ENCODE data around the gene GALNT11. TPM values are rescaled to one million over a fixed set of nuclear protein-coding genes. Genes with fewer than 3 reads are reported as not detected.

The GALNT11 gene
- polyA plus RNA-seq, 10 donors = 26.9 to 43.7 (median 32.5) TPM

DNA sequence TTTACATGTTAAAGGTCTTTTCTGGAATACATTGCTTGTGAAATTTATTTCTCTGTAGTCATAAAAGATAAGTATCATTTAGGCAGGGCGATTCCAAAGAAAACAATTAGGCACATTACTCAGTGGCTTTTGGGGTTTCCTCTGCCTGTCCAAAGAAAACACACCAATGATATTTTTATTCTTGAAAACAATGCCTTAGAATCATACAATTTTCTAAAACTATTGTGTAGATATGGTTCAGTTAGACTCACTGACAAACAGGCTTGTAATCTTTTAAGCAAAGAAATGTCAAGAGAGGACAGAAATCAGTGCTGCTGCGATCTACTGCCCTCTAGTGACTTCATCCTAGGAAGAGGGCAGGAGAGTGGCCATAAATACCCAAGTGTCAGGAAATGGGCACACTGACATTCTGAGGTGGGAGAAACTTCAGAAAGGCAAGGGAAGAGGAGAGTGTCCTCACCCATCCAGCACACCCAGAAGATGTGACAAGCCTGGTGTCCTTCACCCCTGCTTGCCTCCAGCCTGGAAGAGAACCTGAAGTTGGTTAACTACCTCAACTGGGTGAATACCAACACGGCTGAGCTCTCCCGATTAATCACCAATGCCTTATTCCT, 120.5 kb downstream of the GALNT11 start:
- peak in 2 of 3 donors; percentile 19 to 26 for DNase-seq

DNA sequence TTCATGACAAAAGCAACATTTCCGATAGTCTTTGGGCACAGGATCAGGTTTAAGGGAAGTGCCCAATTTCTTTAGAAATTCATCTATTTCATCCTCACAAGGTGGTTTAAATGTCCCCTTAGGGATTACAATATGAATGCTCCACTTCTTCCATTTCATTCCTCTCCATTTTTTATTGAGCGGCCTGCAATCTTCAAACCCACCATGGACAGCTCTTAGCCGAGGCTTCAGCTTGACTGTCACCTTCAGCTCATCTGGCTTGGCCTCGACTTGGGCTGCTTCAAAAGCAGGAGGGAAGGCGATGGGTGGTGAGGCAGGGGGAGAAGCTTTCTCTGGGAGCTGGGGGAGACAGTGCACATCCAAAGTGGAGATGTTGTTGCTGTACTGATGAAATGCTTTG, 123.2 kb downstream of the GALNT11 start:
- no peak for DNase-seq

DNA sequence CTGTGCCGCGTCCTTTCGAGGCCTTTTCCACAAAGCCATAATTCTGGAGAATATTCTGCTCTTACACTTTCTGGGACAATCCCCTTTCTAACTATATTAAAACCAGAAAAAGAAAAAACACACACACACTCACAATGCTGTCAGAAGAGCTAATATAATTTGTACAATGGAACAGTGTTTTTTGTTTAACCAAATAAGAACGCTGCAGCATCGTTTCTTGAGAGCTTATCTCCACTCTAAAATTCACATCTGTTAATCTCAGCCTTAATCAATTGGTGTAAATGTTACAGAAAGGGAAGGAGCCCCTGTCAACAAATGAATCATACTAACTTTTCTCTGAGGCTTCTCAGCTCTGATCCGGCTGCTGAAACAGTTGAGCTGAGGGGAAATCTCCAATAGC, 123.9 kb downstream of the GALNT11 start:
- DNase-seq = no peak

DNA sequence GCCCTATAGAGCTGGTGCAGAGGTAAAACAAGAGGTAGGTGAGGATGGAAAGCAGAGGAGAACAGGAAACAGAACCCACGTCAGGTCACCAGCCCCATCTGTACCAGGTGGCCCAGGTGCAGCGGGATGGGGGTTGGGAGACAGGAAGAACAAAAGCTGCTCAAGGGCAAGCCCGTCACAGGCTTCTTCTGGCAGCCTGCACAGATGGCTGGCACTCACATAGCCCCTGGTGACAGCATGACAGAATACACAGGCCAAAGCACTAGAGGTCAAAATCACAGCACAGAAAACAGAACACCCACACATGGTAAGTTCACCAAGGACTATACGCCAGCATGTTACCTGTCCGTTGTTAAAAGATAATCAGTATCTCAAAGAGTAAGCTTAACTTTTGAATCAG, 126.8 kb downstream of the GALNT11 start:
- no peak for DNase-seq

DNA sequence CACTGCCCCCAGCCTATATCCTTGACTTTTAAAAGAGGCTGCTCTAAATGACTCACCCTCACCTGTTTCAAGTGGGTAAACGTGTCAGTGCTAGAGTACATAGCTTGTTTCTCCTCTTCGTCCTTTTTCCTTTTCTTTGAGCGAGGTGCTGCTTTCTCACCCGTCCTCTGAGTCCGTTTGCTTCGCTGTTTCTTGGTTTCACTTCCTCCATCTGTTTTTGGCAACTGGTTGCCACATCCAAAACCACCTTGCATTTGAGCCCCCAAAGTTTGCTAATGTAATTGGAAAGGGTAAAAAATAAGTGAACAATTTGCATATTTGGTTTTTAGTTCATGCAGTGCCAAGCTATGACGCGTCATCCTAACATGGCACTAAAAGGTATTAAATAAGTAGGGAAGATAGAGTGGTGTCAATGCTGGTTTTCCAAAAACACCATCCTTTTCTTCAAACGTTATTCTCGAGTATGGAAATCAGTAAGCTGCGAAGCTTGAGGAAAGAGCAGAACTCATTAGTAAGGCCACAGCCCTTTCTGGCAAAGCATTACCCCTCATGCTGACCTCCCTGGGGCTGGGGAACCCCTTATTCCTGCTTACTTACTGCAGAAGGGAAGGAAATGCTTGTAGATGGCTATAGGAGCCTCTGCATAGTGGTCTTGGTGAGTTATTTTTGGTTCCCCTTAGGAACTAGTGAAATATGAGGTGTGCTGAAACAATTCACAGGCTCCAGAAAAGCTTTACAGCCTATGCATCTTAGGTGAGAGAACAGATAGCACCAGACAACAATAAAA, 133.5 kb downstream of the GALNT11 start:
- peak in 1 of 3 donors; percentile 17 for DNase-seq

DNA sequence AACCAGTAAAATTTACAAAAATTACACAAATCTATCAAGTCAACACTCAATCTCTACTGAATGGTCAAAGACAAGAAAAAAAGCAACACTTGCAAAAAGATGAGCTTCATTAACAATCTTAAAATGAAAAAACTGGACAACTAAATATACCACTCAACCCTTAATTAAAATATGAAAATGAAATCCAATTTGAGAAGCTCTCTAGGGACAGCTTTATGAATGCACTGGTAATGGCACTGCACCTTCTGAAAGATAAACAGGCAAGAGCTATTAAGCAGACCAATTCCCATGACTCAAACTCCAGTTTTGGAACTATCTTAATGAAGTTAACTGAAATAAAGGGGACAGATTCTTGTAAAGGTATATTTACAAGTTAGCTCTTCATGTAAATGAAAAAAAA, 135.7 kb downstream of the GALNT11 start:
- DNase-seq = no peak

DNA sequence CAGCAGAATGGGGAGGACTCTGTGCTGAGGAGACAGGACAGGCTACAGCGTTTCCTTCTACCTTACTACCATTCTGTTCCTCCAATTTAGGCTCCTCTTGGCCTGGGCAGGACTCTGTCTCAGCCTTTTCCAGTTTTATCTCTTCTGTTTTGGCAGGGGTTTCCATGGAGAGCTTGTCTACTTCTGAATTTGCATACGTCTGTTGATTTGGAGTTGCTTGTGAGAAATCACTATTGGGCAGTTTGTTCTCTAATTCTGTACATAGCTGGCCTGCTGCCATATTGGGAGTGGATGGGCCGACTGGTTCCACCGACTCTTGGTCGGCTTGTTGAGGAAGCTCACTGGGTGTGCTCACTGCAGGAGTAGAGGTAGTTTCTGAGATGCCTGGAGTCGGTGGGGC, 136.8 kb downstream of the GALNT11 start:
- DNase-seq = no peak

Other genes with a start within 250 kb of the GALNT11 start
- 10 to 100 TPM; 11.5 to 17.2 (median 15.0) TPM for gene PRKAG2, start 148.6 kb upstream of the GALNT11 start, polyA plus RNA-seq (ENCODE audit: insufficient read length in 10 of 10)
- not detected for gene GALNTL5, start 69.2 kb upstream of the GALNT11 start, polyA plus RNA-seq (ENCODE audit: insufficient read length in 10 of 10)

Data from muscle of back (tissue), 11 donors.